Measurements from ENCODE around the gene RNF157.

- no peak for TF ChIP-seq RFX5 (IDR thresholded peaks at IDR 0.05; ENCODE audit: low read depth, low read length)
- TF ChIP-seq MAZ (CRISPR knock-in tag; conservative IDR thresholded peaks at IDR 0.05 in 1 of 2, IDR thresholded peaks at IDR 0.05 in 1 of 2): no peak
- TF ChIP-seq DMBX1 (CRISPR knock-in tag; IDR thresholded peaks at IDR 0.05; ENCODE audit: borderline replicate concordance): no peak
- TF ChIP-seq SMARCC2 (IDR thresholded peaks at IDR 0.05; ENCODE audit: low read depth): no peak
- no peak for TF ChIP-seq CBX3 (IDR thresholded peaks at IDR 0.05; ENCODE audit: borderline replicate concordance in 1 of 2, low read length in 2 of 2)
Observed at GRCh38 chr17:76166906-76167305, 73.4 kb downstream of the RNF157 start.
